GM23338 (cell line): ENCODE measurements around the gene MTMR6. TPM values are rescaled to one million over a fixed set of nuclear protein-coding genes. Genes with fewer than 3 reads are reported as not detected.

Source experiments
- ATAC-seq: fragments of 200-7000 bp; cut with Tn5 transposase; 3 replicates; pipeline ENCODE4 v1.9.1; 2020
- DNase-seq: peaks from one replicate; pipeline ENCODE4 v3.0.0-alpha.2; 2015; ENCODE audit warnings: low spot score
- H2AFZ ChIP-seq: fragments of 200-600 bp; sonication (generic); 2 replicates; pipeline ENCODE4 v1.8.0; 2016; ENCODE audit warnings: antibody characterized with exemption, mild to moderate bottlenecking, moderate library complexity
- H3F3A ChIP-seq: fragments of 200-600 bp; sonication (generic); replicated peaks from 2 replicates; pipeline ENCODE4 v1.8.0; 2017; ENCODE audit warnings: antibody characterized with exemption, mixed run types, low read depth
- H3K27ac ChIP-seq: fragments of 200-600 bp; sonication (generic); 2 replicates; pipeline ENCODE4 v1.6.1; 2016; ENCODE audit warnings: low read depth
- H3K27me3 ChIP-seq: fragments of 200-600 bp; sonication (generic); 2 replicates; pipeline ENCODE4 v1.8.0; 2016; ENCODE audit warnings: mild to moderate bottlenecking, mixed run types, moderate library complexity; ENCODE audit not compliant: insufficient read depth
- H3K36me3 ChIP-seq: fragments of 200-600 bp; sonication (generic); 2 replicates; pipeline ENCODE4 v1.8.0; 2016; ENCODE audit warnings: mild to moderate bottlenecking; ENCODE audit not compliant: insufficient read depth
- H3K4me1 ChIP-seq: fragments of 200-600 bp; sonication (generic); 2 replicates; pipeline ENCODE4 v1.8.0; 2016; ENCODE audit warnings: mild to moderate bottlenecking, moderate library complexity; ENCODE audit not compliant: insufficient read depth
- H3K4me2 ChIP-seq: fragments of 200-600 bp; sonication (generic); 2 replicates; pipeline ENCODE4 v1.7.1; 2017; ENCODE audit warnings: mixed run types
- H3K4me3 ChIP-seq: fragments of 200-600 bp; sonication (generic); 2 replicates; pipeline ENCODE4 v1.6.1; 2016; ENCODE audit warnings: mixed run types
- H3K79me2 ChIP-seq: fragments of 200-600 bp; sonication (generic); replicated peaks from 2 replicates; pipeline ENCODE4 v1.8.0; 2017; ENCODE audit warnings: mild to moderate bottlenecking; ENCODE audit not compliant: insufficient read depth
- H3K9me2 ChIP-seq: fragments of 200-600 bp; sonication (generic); 2 replicates; pipeline ENCODE4 v1.8.0; 2017; ENCODE audit not compliant: insufficient read depth
- H4K20me1 ChIP-seq: fragments of 200-600 bp; sonication (generic); replicated peaks from 2 replicates; pipeline ENCODE4 v1.8.0; 2017; ENCODE audit warnings: mild to moderate bottlenecking; ENCODE audit not compliant: insufficient read depth
- H3K27ac Mint-ChIP-seq: 2 replicates; pipeline ENCODE4 v1.8.0; 2020; ENCODE audit warnings: inconsistent platforms, mild to moderate bottlenecking, moderate library complexity, mixed read lengths
- H3K27me3 Mint-ChIP-seq: 3 replicates; pipeline ENCODE4 v1.8.0; 2022; ENCODE audit warnings: low read depth, mild to moderate bottlenecking, moderate library complexity, mixed read lengths, inconsistent platforms; ENCODE audit not compliant: insufficient read depth, poor library complexity
- H3K36me3 Mint-ChIP-seq: 3 replicates; pipeline ENCODE4 v1.8.0; 2021; ENCODE audit warnings: low read depth, mild to moderate bottlenecking, inconsistent platforms, moderate library complexity, mixed read lengths
- H3K4me1 Mint-ChIP-seq: 3 replicates; pipeline ENCODE4 v1.8.0; 2020; ENCODE audit warnings: mild to moderate bottlenecking, inconsistent platforms, mixed read lengths
- H3K4me3 Mint-ChIP-seq: 3 replicates; pipeline ENCODE4 v1.8.0; 2021; ENCODE audit warnings: moderate library complexity, mild to moderate bottlenecking, inconsistent platforms, mixed read lengths
- H3K9me3 Mint-ChIP-seq: 3 replicates; pipeline ENCODE4 v1.8.0; 2020; ENCODE audit warnings: moderate library complexity, mild to moderate bottlenecking, inconsistent platforms, mixed read lengths
- CREB1 ChIP-seq: fragments of 250-450 bp; sonication (Bioruptor Pico); IDR thresholded peaks from 2 replicates; pipeline ENCODE4 v1.5.0; 2020; ENCODE audit warnings: low read depth, mild to moderate bottlenecking, moderate library complexity
- EZH2 ChIP-seq: fragments of 200-600 bp; sonication (generic); IDR thresholded peaks from one replicate; pipeline ENCODE4 v1.8.0; 2017; ENCODE audit warnings: antibody characterized with exemption, mild to moderate bottlenecking, low read depth; ENCODE audit not compliant: unreplicated experiment
- EZH2phosphoT487 ChIP-seq: fragments of 200-600 bp; sonication (generic); IDR thresholded peaks from one replicate; pipeline ENCODE4 v1.8.1; 2018; ENCODE audit warnings: antibody characterized with exemption; ENCODE audit not compliant: unreplicated experiment
- JUNB ChIP-seq: IDR thresholded peaks from one replicate; pipeline ENCODE4 v1.6.1; 2016; ENCODE audit warnings: antibody characterized with exemption; ENCODE audit not compliant: unreplicated experiment
- NANOG ChIP-seq: IDR thresholded peaks from 2 replicates; pipeline ENCODE4 v1.6.1; 2016; ENCODE audit warnings: antibody characterized with exemption, borderline replicate concordance
- POLR2AphosphoS5 ChIP-seq: IDR thresholded peaks from 2 replicates; pipeline ENCODE4 v1.6.1; 2016; ENCODE audit warnings: antibody characterized with exemption, low read depth
- STAT1 ChIP-seq: IDR thresholded peaks from one replicate; pipeline ENCODE4 v1.6.1; 2016; ENCODE audit warnings: antibody characterized with exemption; ENCODE audit not compliant: unreplicated experiment
- ZNF114 ChIP-seq: fragments of 250-450 bp; sonication (Bioruptor Pico); IDR thresholded peaks from 2 replicates; pipeline ENCODE4 v1.5.0; 2020; ENCODE audit warnings: mild to moderate bottlenecking, moderate library complexity
- ZNF331 ChIP-seq: fragments of 250-450 bp; sonication (Bioruptor Pico); IDR thresholded peaks from 2 replicates; pipeline ENCODE4 v1.5.0; 2020; ENCODE audit warnings: low read depth, mild to moderate bottlenecking, moderate library complexity
- polyA plus RNA-seq: library from polyadenylated mRNA; unstranded; fragments of >200 nt; fragmentation: Nextera tagmentation; extraction: Ambion mirVana; gene quantifications from 2 replicates; pipeline ENCODE4 v1.2.1, GENCODE V29; 2016
- total RNA-seq: library from RNA; depleted of rRNA; stranded (reverse); fragments of >200 nt; shearing (Covaris generic); gene quantifications from 2 replicates; pipeline ENCODE4 v1.2.3, GENCODE V29; 2014
- TF ChIP-seq, protein P1 (sequence below): IDR thresholded peaks from 2 replicates; pipeline ENCODE4 v1.6.1; 2016; ENCODE audit warnings: antibody characterized with exemption
- TF ChIP-seq, protein P2 (sequence below): fragments of 250-450 bp; sonication (Bioruptor Pico); IDR thresholded peaks from 2 replicates; pipeline ENCODE4 v1.5.0; 2020; ENCODE audit warnings: mild to moderate bottlenecking, moderate library complexity
- TF ChIP-seq, protein P3 (sequence below): IDR thresholded peaks from one replicate; pipeline ENCODE4 v1.6.1; 2018; ENCODE audit warnings: antibody characterized with exemption; ENCODE audit not compliant: unreplicated experiment
- TF ChIP-seq, protein P4 (sequence below), 2 experiments: fragments of 200-600 bp in 1 of 2; sonication (generic) in 1 of 2; conservative IDR thresholded peaks; 2 replicates each; pipeline versions ENCODE4 v1.5.1 to v1.6.1; 2016 to 2017; ENCODE audit warnings: antibody characterized with exemption in 2 of 2, low read depth in 2 of 2, mild to moderate bottlenecking in 2 of 2, moderate library complexity in 1 of 2

MTMR6 gene
- total and polyA plus RNA-seq, 2 experiments from 2014 or later, result 4.6 to 9.5 TPM

DNA sequence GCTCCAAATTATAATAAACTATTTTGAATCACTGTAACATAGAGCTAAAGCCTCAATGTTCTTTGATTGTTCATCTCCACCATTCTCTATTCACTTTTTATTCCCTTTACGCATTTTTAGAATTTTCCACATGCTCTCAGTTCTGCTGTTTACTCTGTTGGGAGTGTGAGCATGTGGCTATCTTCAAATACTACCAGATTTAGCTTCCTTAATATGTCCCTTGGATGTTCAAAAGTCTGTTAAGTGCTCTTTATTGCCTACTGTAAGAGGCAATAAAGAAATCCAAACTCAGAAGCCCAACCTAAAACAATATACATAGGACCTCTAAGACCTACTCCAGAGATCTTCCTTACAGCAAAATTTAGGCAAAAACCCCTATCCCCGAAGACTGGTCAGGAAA, 34.5 kb downstream of the MTMR6 start:
- Histone ChIP-seq H3K79me2 (no peaks in the 10 kb centered on the region), H3K36me3 (no peaks in the 10 kb centered on the region)

More for the DNA sequence above, 34.5 kb downstream of the MTMR6 start:
- Histone ChIP-seq H3K4me3 (no peak overlapping the region), H3K27ac (no peak overlapping the region), H3K4me1 (no peaks in the 10 kb centered on the region), H3K4me2 (no peak overlapping the region), H3K9me2 (no peaks in the 10 kb centered on the region), H4K20me1 (no peaks in the 10 kb centered on the region), H3F3A (no peaks in the 10 kb centered on the region), H3K27me3 (no peaks in the 10 kb centered on the region), H2AFZ (no peak overlapping the region)
- Mint-ChIP-seq H3K4me1 (peaks cover 2% of the 10 kb centered on the region; the same call in 1 of the 3 replicates), H3K4me3 (no peak overlapping the region), H3K36me3 (peaks cover 3% of the 10 kb centered on the region; the same call in 1 of the 3 replicates), H3K27me3 (no peaks in the 10 kb centered on the region), H3K9me3 (no peaks in the 10 kb centered on the region), H3K27ac (no peak overlapping the region)
- no peak for TF ChIP-seq STAT1
- TF ChIP-seq ZNF114 (CRISPR knock-in tag), result no peak
- no peak for TF ChIP-seq JUNB
- TF ChIP-seq, protein P1, sequence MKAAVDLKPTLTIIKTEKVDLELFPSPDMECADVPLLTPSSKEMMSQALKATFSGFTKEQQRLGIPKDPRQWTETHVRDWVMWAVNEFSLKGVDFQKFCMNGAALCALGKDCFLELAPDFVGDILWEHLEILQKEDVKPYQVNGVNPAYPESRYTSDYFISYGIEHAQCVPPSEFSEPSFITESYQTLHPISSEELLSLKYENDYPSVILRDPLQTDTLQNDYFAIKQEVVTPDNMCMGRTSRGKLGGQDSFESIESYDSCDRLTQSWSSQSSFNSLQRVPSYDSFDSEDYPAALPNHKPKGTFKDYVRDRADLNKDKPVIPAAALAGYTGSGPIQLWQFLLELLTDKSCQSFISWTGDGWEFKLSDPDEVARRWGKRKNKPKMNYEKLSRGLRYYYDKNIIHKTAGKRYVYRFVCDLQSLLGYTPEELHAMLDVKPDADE, result no peak
- TF ChIP-seq, protein P2, sequence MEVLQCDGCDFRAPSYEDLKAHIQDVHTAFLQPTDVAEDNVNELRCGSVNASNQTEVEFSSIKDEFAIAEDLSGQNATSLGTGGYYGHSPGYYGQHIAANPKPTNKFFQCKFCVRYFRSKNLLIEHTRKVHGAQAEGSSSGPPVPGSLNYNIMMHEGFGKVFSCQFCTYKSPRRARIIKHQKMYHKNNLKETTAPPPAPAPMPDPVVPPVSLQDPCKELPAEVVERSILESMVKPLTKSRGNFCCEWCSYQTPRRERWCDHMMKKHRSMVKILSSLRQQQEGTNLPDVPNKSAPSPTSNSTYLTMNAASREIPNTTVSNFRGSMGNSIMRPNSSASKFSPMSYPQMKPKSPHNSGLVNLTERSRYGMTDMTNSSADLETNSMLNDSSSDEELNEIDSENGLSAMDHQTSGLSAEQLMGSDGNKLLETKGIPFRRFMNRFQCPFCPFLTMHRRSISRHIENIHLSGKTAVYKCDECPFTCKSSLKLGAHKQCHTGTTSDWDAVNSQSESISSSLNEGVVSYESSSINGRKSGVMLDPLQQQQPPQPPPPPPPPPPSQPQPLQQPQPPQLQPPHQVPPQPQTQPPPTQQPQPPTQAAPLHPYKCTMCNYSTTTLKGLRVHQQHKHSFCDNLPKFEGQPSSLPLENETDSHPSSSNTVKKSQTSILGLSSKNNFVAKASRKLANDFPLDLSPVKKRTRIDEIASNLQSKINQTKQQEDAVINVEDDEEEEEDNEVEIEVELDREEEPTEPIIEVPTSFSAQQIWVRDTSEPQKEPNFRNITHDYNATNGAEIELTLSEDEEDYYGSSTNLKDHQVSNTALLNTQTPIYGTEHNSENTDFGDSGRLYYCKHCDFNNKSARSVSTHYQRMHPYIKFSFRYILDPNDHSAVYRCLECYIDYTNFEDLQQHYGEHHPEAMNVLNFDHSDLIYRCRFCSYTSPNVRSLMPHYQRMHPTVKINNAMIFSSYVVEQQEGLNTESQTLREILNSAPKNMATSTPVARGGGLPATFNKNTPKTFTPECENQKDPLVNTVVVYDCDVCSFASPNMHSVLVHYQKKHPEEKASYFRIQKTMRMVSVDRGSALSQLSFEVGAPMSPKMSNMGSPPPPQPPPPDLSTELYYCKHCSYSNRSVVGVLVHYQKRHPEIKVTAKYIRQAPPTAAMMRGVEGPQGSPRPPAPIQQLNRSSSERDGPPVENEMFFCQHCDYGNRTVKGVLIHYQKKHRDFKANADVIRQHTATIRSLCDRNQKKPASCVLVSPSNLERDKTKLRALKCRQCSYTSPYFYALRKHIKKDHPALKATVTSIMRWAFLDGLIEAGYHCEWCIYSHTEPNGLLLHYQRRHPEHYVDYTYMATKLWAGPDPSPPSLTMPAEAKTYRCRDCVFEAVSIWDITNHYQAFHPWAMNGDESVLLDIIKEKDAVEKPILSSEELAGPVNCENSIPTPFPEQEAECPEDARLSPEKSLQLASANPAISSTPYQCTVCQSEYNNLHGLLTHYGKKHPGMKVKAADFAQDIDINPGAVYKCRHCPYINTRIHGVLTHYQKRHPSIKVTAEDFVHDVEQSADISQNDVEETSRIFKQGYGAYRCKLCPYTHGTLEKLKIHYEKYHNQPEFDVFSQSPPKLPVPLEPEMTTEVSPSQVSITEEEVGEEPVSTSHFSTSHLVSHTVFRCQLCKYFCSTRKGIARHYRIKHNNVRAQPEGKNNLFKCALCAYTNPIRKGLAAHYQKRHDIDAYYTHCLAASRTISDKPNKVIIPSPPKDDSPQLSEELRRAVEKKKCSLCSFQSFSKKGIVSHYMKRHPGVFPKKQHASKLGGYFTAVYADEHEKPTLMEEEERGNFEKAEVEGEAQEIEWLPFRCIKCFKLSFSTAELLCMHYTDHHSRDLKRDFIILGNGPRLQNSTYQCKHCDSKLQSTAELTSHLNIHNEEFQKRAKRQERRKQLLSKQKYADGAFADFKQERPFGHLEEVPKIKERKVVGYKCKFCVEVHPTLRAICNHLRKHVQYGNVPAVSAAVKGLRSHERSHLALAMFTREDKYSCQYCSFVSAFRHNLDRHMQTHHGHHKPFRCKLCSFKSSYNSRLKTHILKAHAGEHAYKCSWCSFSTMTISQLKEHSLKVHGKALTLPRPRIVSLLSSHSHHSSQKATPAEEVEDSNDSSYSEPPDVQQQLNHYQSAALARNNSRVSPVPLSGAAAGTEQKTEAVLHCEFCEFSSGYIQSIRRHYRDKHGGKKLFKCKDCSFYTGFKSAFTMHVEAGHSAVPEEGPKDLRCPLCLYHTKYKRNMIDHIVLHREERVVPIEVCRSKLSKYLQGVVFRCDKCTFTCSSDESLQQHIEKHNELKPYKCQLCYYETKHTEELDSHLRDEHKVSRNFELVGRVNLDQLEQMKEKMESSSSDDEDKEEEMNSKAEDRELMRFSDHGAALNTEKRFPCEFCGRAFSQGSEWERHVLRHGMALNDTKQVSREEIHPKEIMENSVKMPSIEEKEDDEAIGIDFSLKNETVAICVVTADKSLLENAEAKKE (CRISPR knock-in tag), result no peak
- TF ChIP-seq, protein P3, sequence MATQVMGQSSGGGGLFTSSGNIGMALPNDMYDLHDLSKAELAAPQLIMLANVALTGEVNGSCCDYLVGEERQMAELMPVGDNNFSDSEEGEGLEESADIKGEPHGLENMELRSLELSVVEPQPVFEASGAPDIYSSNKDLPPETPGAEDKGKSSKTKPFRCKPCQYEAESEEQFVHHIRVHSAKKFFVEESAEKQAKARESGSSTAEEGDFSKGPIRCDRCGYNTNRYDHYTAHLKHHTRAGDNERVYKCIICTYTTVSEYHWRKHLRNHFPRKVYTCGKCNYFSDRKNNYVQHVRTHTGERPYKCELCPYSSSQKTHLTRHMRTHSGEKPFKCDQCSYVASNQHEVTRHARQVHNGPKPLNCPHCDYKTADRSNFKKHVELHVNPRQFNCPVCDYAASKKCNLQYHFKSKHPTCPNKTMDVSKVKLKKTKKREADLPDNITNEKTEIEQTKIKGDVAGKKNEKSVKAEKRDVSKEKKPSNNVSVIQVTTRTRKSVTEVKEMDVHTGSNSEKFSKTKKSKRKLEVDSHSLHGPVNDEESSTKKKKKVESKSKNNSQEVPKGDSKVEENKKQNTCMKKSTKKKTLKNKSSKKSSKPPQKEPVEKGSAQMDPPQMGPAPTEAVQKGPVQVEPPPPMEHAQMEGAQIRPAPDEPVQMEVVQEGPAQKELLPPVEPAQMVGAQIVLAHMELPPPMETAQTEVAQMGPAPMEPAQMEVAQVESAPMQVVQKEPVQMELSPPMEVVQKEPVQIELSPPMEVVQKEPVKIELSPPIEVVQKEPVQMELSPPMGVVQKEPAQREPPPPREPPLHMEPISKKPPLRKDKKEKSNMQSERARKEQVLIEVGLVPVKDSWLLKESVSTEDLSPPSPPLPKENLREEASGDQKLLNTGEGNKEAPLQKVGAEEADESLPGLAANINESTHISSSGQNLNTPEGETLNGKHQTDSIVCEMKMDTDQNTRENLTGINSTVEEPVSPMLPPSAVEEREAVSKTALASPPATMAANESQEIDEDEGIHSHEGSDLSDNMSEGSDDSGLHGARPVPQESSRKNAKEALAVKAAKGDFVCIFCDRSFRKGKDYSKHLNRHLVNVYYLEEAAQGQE, result no peak
- TF ChIP-seq NANOG, result no peak
- TF ChIP-seq CREB1 (CRISPR knock-in tag), result no peak
- no peak for TF ChIP-seq EZH2
- TF ChIP-seq EZH2phosphoT487, result no peak
- no peak for TF ChIP-seq ZNF331
- TF ChIP-seq POLR2AphosphoS5, result no peak
- TF ChIP-seq, protein P4, sequence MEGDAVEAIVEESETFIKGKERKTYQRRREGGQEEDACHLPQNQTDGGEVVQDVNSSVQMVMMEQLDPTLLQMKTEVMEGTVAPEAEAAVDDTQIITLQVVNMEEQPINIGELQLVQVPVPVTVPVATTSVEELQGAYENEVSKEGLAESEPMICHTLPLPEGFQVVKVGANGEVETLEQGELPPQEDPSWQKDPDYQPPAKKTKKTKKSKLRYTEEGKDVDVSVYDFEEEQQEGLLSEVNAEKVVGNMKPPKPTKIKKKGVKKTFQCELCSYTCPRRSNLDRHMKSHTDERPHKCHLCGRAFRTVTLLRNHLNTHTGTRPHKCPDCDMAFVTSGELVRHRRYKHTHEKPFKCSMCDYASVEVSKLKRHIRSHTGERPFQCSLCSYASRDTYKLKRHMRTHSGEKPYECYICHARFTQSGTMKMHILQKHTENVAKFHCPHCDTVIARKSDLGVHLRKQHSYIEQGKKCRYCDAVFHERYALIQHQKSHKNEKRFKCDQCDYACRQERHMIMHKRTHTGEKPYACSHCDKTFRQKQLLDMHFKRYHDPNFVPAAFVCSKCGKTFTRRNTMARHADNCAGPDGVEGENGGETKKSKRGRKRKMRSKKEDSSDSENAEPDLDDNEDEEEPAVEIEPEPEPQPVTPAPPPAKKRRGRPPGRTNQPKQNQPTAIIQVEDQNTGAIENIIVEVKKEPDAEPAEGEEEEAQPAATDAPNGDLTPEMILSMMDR (conservative IDR thresholded peaks at IDR 0.05; ENCODE audit: low read depth in 2 of 2), result no peak
- ATAC-seq (no peak), DNase-seq (no peak)
